ENCODE data around the gene CALCOCO2. TPM values are rescaled to one million over a fixed set of nuclear protein-coding genes. Genes with fewer than 3 reads are reported as not detected.

CALCOCO2 gene
- total RNA-seq, 2 experiments from 2014 or later: 15.3 to 64.5 TPM

DNA sequence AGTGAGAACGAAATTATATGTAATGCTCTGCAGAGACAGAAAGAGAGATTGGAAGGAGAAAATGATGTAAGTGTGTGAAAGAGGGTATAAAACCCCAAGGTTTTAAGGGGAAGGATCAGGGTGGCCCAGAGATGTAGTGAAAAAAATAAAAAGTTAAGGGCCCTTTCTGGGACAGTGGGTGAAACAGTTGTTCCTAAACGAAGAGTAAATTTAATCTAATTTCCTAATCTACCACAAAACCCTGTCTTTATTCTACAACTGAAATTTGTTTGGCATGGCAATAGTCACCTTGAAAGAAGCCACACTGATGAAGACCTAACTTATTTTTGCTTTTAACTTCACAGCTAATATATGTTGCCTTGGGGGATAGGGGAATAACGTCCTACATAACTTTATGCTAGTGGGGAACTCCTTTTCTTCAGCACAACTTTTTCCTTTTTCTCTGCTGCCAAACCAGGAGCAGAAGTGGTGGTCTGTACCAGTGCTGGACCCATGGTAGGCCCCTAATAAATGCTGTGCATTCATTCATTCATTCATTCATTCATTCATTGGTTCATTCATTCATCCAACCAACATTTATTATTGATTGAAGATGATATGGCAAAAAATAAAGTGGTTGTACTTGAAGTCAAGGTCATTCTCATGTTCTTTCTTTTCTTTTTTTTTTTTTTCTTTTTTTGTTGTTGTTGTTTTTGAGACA lies 25.4 kb downstream of the CALCOCO2 start:
- no TSS peak for BruUV-seq (replicated peaks)
- Histone ChIP-seq H3K36me3 (ENCODE audit: insufficient read depth, low read length) (peaks cover 5% of the 10 kb centered on the region; the same call in 1 of the 2 replicates), H4K20me1 (ENCODE audit: insufficient read depth, low read length) (no peaks in the 10 kb centered on the region), H3K4me2 (ENCODE audit: low read length) (no peak overlapping the region), H2AFZ (ENCODE audit: low read length) (no peak overlapping the region), H3K27ac (ENCODE audit: low read depth, low read length, poor library complexity, severe bottlenecking) (no peak overlapping the region), H3K9me2 (ENCODE audit: insufficient read depth, low read length) (no peaks in the 10 kb centered on the region), H3K4me1 (ENCODE audit: insufficient read depth, low read length, poor library complexity, severe bottlenecking) (no peaks in the 10 kb centered on the region), H3K79me2 (ENCODE audit: insufficient read depth, low read depth, low read length) (no peaks in the 10 kb centered on the region), H3K4me3 (ENCODE audit: low read depth, low read length, poor library complexity, severe bottlenecking) (no peak overlapping the region), H3K9me3 (ENCODE audit: low read length) (no peaks in the 10 kb centered on the region)
- CTCF ChIA-PET (ENCODE audit: unreplicated experiment): no interaction called here
- POLR2A ChIA-PET: no interaction called here
- no peak for DNase-seq (ENCODE audit: low spot score)
- intact Hi-C loops (cut with micrococcal nuclease; ENCODE audit: unreplicated experiment): no loop called here
- TF ChIP-seq EZH2phosphoT487 (IDR thresholded peaks at IDR 0.05; ENCODE audit: borderline replicate concordance, low read depth, low read length): no peak
- no peak for TF ChIP-seq CTCF (conservative IDR thresholded peaks at IDR 0.05; ENCODE audit: low read length)

- TF ChIP-seq EZH2phosphoT487 (IDR thresholded peaks at IDR 0.05; ENCODE audit: borderline replicate concordance, low read depth, low read length) (no peak), CTCF (conservative IDR thresholded peaks at IDR 0.05; ENCODE audit: low read length) (no peak; the same call in 1 of the 2 replicates)
- ChIA-PET CTCF (ENCODE audit: unreplicated experiment) (no interaction called here), POLR2A (interaction anchor here (0.9 kb wide), 1 partner anchor 8 kb away, joined by 3 read pairs; no protein-coding TSS in a partner anchor)
- no peak overlapping the region for H3K4me2 ChIP-seq (ENCODE audit: low read length)
- DNase-seq (ENCODE audit: low spot score): no peak
- H3K4me1 ChIP-seq (ENCODE audit: insufficient read depth, low read length, poor library complexity, severe bottlenecking): no peaks in the 10 kb centered on the region
- no peak overlapping the region for H3K27ac ChIP-seq (ENCODE audit: low read depth, low read length, poor library complexity, severe bottlenecking)
- H4K20me1 ChIP-seq (ENCODE audit: insufficient read depth, low read length): no peaks in the 10 kb centered on the region
- H2AFZ ChIP-seq (ENCODE audit: low read length): no peak overlapping the region
- H3K4me3 ChIP-seq (ENCODE audit: low read depth, low read length, poor library complexity, severe bottlenecking): no peak overlapping the region
- BruUV-seq (replicated peaks): no TSS peak
- H3K9me3 ChIP-seq (ENCODE audit: low read length): no peaks in the 10 kb centered on the region
- intact Hi-C loops (cut with micrococcal nuclease; ENCODE audit: unreplicated experiment): no loop called here
- H3K79me2 ChIP-seq (ENCODE audit: insufficient read depth, low read depth, low read length): no peaks in the 10 kb centered on the region
- no peaks in the 10 kb centered on the region; the same call in 1 of the 2 replicates for H3K36me3 ChIP-seq (ENCODE audit: insufficient read depth, low read length)
- H3K9me2 ChIP-seq (ENCODE audit: insufficient read depth, low read length): no peaks in the 10 kb centered on the region
Observed at GRCh38 chr17:48860034-48860433, 29.2 kb downstream of the CALCOCO2 start.

GRCh38 chr17:48860456-48860855 lies 29.6 kb downstream of the CALCOCO2 start:
- ChIA-PET POLR2A (interaction anchor here (0.9 kb wide), 1 partner anchor 8 kb away, joined by 3 read pairs; no protein-coding TSS in a partner anchor), CTCF (ENCODE audit: unreplicated experiment) (no interaction called here)
- Histone ChIP-seq H3K4me2 (ENCODE audit: low read length) (no peak overlapping the region), H3K27ac (ENCODE audit: low read depth, low read length, poor library complexity, severe bottlenecking) (no peak overlapping the region), H3K4me1 (ENCODE audit: insufficient read depth, low read length, poor library complexity, severe bottlenecking) (no peaks in the 10 kb centered on the region), H4K20me1 (ENCODE audit: insufficient read depth, low read length) (no peaks in the 10 kb centered on the region), H3K79me2 (ENCODE audit: insufficient read depth, low read depth, low read length) (no peaks in the 10 kb centered on the region), H3K4me3 (ENCODE audit: low read depth, low read length, poor library complexity, severe bottlenecking) (no peak overlapping the region), H3K36me3 (ENCODE audit: insufficient read depth, low read length) (no peaks in the 10 kb centered on the region; the same call in 1 of the 2 replicates), H3K9me2 (ENCODE audit: insufficient read depth, low read length) (no peaks in the 10 kb centered on the region), H3K9me3 (ENCODE audit: low read length) (no peaks in the 10 kb centered on the region), H2AFZ (ENCODE audit: low read length) (no peak overlapping the region)
- DNase-seq (ENCODE audit: low spot score): no peak
- intact Hi-C loops (cut with micrococcal nuclease; ENCODE audit: unreplicated experiment): no loop called here
- no peak for TF ChIP-seq CTCF (conservative IDR thresholded peaks at IDR 0.05; ENCODE audit: low read length)
- BruUV-seq (replicated peaks): no TSS peak

Data from OCI-LY7 (cell line).